Epithelial cell of esophagus (primary cell): ENCODE results near the gene CPNE2.
"Not testable (repeated sequence)": the region's sequence is repeated elsewhere in the genome, so short reads cannot be mapped to it uniquely, and the experiment has no call there.

Experiments used
- DNase-seq: peaks from one replicate; pipeline ENCODE4 v3.0.0; 2010; ENCODE audit warnings: low read depth
- H3K4me3 ChIP-seq: 2 replicates; pipeline ENCODE4 v1.5.1; 2011; ENCODE audit warnings: mild to moderate bottlenecking, low read length, control low read depth
- CTCF ChIP-seq: IDR thresholded peaks from 2 replicates; pipeline ENCODE4 v1.5.1; 2011; ENCODE audit warnings: low read depth, mild to moderate bottlenecking, low read length, control low read depth, inconsistent platforms; ENCODE audit not compliant: insufficient read depth; ENCODE audit errors: missing control alignments

Gene CPNE2

GRCh38 chr16:57107321-57107922, 15.0 kb downstream of the CPNE2 start:
- H3K4me3 ChIP-seq: no peak overlapping the region
- no peak for TF ChIP-seq CTCF
- DNase-seq: no peak

GRCh38 chr16:57108432-57108831, 16.0 kb downstream of the CPNE2 start:
- TF ChIP-seq CTCF: no peak
- H3K4me3 ChIP-seq: no peak overlapping the region
- no peak for DNase-seq

GRCh38 chr16:57109259-57110105, 17.1 kb downstream of the CPNE2 start:
- not testable (repeated sequence) for DNase-seq, H3K4me3 ChIP-seq

- no peak for DNase-seq
- no peak for TF ChIP-seq CTCF
- H3K4me3 ChIP-seq: no peak overlapping the region
These were observed 18.6 kb downstream of the CPNE2 start for GRCh38 chr16:57110937-57111336.

GRCh38 chr16:57111420-57111819, 19.0 kb downstream of the CPNE2 start:
- no peak for DNase-seq
- TF ChIP-seq CTCF: no peak
- H3K4me3 ChIP-seq: no peak overlapping the region

- H3K4me3 ChIP-seq: no peak overlapping the region
- TF ChIP-seq CTCF: no peak
- DNase-seq: no peak
These were observed 20.1 kb downstream of the CPNE2 start for GRCh38 chr16:57112403-57113041.

GRCh38 chr16:57113042-57113453, 20.7 kb downstream of the CPNE2 start:
- no peak for DNase-seq
- no peak overlapping the region for H3K4me3 ChIP-seq
- TF ChIP-seq CTCF: no peak
